NCI-H2196 (cell line): ENCODE results near the gene PGBD1.

Experiments used
- DNase-seq: peaks from one replicate; lab custom pipeline; 2025; ENCODE audit not compliant: unreplicated experiment; lab: John Stamatoyannopoulos, UW

The PGBD1 gene

GRCh38 chr6:28333599-28334018, 52.2 kb downstream of the PGBD1 start:
- DNase-seq: no peak

GRCh38 chr6:28334286-28335039, 53.1 kb downstream of the PGBD1 start:
- DNase-seq: no peak

GRCh38 chr6:28335040-28335563, 53.7 kb downstream of the PGBD1 start:
- no peak for DNase-seq

GRCh38 chr6:28335564-28336283, 54.4 kb downstream of the PGBD1 start, which contains the start of gene ZSCAN31:
ZSCAN31 (minus strand) TSS chr6:28336148; CDS start chr6:28329683, 6,465 bp downstream.
- DNase-seq: peak; percentile 82

- peak; percentile 19 for DNase-seq
Observed at GRCh38 chr6:28336284-28337120, 55.1 kb downstream of the PGBD1 start.

GRCh38 chr6:28337121-28337520, 55.7 kb downstream of the PGBD1 start:
- no peak for DNase-seq

GRCh38 chr6:28340310-28341095, 59.1 kb downstream of the PGBD1 start:
- DNase-seq: no peak

GRCh38 chr6:28343898-28344677, 62.7 kb downstream of the PGBD1 start:
- DNase-seq: no peak

- no peak for DNase-seq
Observed at GRCh38 chr6:28345201-28345600, 63.8 kb downstream of the PGBD1 start.

GRCh38 chr6:28347119-28347518, 65.7 kb downstream of the PGBD1 start:
- DNase-seq: no peak

GRCh38 chr6:28349344-28349891, 68.0 kb downstream of the PGBD1 start:
- DNase-seq: no peak

- peak; percentile 86 for DNase-seq
Observed at GRCh38 chr6:28349892-28350737, 68.7 kb downstream of the PGBD1 start, which contains the start of gene ZKSCAN3. ZKSCAN3 (plus strand) TSS chr6:28349947; CDS start chr6:28359587, 9,640 bp downstream.

- no peak for DNase-seq
Observed at GRCh38 chr6:28351087-28351486, 69.7 kb downstream of the PGBD1 start.

GRCh38 chr6:28351493-28351925, 70.1 kb downstream of the PGBD1 start:
- DNase-seq: no peak
